ENCODE measurements around the gene LONP2. TPM values are rescaled to one million over a fixed set of nuclear protein-coding genes. Genes with fewer than 3 reads are reported as not detected.
A peak's percentile ranks its signal among the peaks of the same experiment; 100 is the strongest.

LONP2 gene
- total RNA-seq, 1 donor from 2014 or later, result 50.7 TPM

GRCh38 chr16:48335961-48336360, 91.9 kb downstream of the LONP2 start:
- peak overlapping the region; percentile 37 for H3K27ac ChIP-seq (ENCODE audit: low read depth, low read length)
- peaks cover 13% of the 10 kb centered on the region for H3K36me3 ChIP-seq (ENCODE audit: insufficient read depth, low read length)
- no peaks in the 10 kb centered on the region for H3K9me3 Mint-ChIP-seq (ENCODE audit: unreplicated experiment)
- H3K27me3 ChIP-seq (ENCODE audit: insufficient read depth, low read length), result no peaks in the 10 kb centered on the region
- H3K4me2 ChIP-seq (ENCODE audit: low read length), result peak overlapping the region; percentile 31
- H3K36me3 Mint-ChIP-seq (ENCODE audit: low read depth, unreplicated experiment), result peaks cover 27% of the 10 kb centered on the region
- peaks cover 3% of the 10 kb centered on the region for H4K20me1 ChIP-seq (ENCODE audit: insufficient read depth, low read length)
- no peaks in the 10 kb centered on the region for H3K4me1 ChIP-seq (ENCODE audit: insufficient read depth, low read length)
- DNase-seq (ENCODE audit: low read depth), result peak; percentile 77
- peak overlapping the region; percentile 21 for H3K9ac ChIP-seq (ENCODE audit: low read length)
- H3K4me1 Mint-ChIP-seq (ENCODE audit: low read depth, unreplicated experiment), result peaks cover 20% of the 10 kb centered on the region
- no peaks in the 10 kb centered on the region for H3K27me3 Mint-ChIP-seq (ENCODE audit: low read depth, unreplicated experiment)
- H3K4me3 ChIP-seq (ENCODE audit: insufficient read depth, low read depth, low read length), result no peak overlapping the region
- no peaks in the 10 kb centered on the region for H3K79me2 ChIP-seq (ENCODE audit: insufficient read depth, low read length)
- no peak overlapping the region for H3K4me3 Mint-ChIP-seq (ENCODE audit: unreplicated experiment)
- TF ChIP-seq CTCF (IDR thresholded peaks at IDR 0.05; ENCODE audit: insufficient read depth, low read depth, low read length) (no peak), EZH2 (IDR thresholded peaks at IDR 0.05; ENCODE audit: insufficient read depth, low read length) (no peak)
- peak overlapping the region; percentile 96 for H3K27ac Mint-ChIP-seq (ENCODE audit: unreplicated experiment)
- no peak overlapping the region for H2AFZ ChIP-seq (ENCODE audit: low read depth, low read length)
- H3K9me3 ChIP-seq (ENCODE audit: insufficient read depth, low read depth, low read length), result no peaks in the 10 kb centered on the region
- peak; percentile 56 for FAIRE-seq

GRCh38 chr16:48340054-48340453, 96.0 kb downstream of the LONP2 start:
- H3K36me3 Mint-ChIP-seq (ENCODE audit: low read depth, unreplicated experiment), result peaks cover 41% of the 10 kb centered on the region
- H4K20me1 ChIP-seq (ENCODE audit: insufficient read depth, low read length), result peaks cover 9% of the 10 kb centered on the region
- FAIRE-seq, result no peak

More at GRCh38 chr16:48340054-48340453, 96.0 kb downstream of the LONP2 start:
- Histone ChIP-seq H3K79me2 (ENCODE audit: insufficient read depth, low read length) (no peaks in the 10 kb centered on the region), H3K27me3 (ENCODE audit: insufficient read depth, low read length) (no peaks in the 10 kb centered on the region), H3K4me3 (ENCODE audit: insufficient read depth, low read depth, low read length) (no peak overlapping the region), H3K27ac (ENCODE audit: low read depth, low read length) (no peak overlapping the region), H3K9ac (ENCODE audit: low read length) (no peak overlapping the region), H3K9me3 (ENCODE audit: insufficient read depth, low read depth, low read length) (no peaks in the 10 kb centered on the region), H3K4me1 (ENCODE audit: insufficient read depth, low read length) (no peaks in the 10 kb centered on the region), H3K36me3 (ENCODE audit: insufficient read depth, low read length) (peaks cover 13% of the 10 kb centered on the region), H3K4me2 (ENCODE audit: low read length) (no peak overlapping the region), H2AFZ (ENCODE audit: low read depth, low read length) (no peak overlapping the region)
- no peak for TF ChIP-seq CTCF (IDR thresholded peaks at IDR 0.05; ENCODE audit: insufficient read depth, low read depth, low read length)
- TF ChIP-seq EZH2 (IDR thresholded peaks at IDR 0.05; ENCODE audit: insufficient read depth, low read length), result no peak
- H3K4me3 Mint-ChIP-seq (ENCODE audit: unreplicated experiment), result no peak overlapping the region
- peaks cover 18% of the 10 kb centered on the region for H3K4me1 Mint-ChIP-seq (ENCODE audit: low read depth, unreplicated experiment)
- DNase-seq (ENCODE audit: low read depth), result no peak
- no peak overlapping the region for H3K27ac Mint-ChIP-seq (ENCODE audit: unreplicated experiment)
- H3K9me3 Mint-ChIP-seq (ENCODE audit: unreplicated experiment), result no peaks in the 10 kb centered on the region
- no peaks in the 10 kb centered on the region for H3K27me3 Mint-ChIP-seq (ENCODE audit: low read depth, unreplicated experiment)

All from astrocyte (in vitro differentiated cells and primary cell).